ENCODE results near the gene ARRDC2. TPM values are rescaled to one million over a fixed set of nuclear protein-coding genes. Genes with fewer than 3 reads are reported as not detected.

ARRDC2 gene
- total and polyA plus RNA-seq, 2 of the 13 experiments (the other 11 are each of a cell fraction or from before 2014, with no cell fraction given) = 2.1 to 3.4 TPM

DNA sequence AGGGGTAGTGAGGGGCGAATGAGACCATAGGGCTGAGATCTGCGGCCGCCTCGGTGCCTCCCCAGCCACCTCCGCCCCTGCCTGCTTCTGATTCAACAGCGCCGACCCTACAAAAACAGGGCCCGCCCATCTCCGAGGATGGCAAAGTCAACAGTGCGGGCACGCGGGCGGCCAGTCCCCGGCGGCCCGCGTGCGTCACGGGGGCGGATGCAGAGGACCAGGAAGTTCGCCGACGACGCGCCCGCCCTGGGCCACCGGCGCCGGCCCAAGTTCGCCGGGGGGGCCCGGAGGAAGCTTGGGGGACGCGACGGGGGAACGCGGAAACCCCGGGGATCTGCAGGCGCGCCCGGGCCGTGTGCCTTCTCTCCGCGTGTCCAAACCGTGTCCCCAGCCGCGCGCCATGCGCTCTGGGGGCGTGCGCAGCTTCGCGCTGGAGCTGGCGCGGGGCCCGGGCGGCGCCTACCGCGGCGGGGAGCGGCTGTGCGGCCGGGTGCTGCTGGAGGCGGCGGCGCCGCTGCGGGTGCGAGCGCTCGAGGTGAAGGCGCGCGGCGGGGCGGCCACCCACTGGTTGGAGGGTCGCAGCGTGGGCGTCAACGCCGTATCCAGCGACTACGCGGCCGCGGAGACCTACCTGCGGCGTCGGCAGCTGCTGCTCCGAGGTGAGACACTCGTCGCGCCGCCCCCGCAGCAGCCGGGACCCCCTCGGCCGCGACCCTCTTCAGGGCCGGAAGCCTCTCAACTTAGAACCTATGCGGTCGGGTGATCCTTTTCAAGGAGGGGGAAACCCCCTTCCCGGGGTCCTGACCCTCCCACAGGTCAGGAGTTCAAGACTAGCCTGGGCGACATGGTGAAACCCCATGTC lies 6.8 kb upstream of the ARRDC2 start (continued):
- TF ChIP-seq ZBTB44 (CRISPR knock-in tag; IDR thresholded peaks at IDR 0.05) (0 out of 2 replicates have a peak, but pooled peaks have one; percentile 65), ETV6 (CRISPR knock-in tag; conservative IDR thresholded peaks at IDR 0.05) (peak; percentile 83), ZMAT3 (CRISPR knock-in tag; conservative IDR thresholded peaks at IDR 0.05) (0 out of 2 replicates have a peak, but pooled peaks have one; percentile 46), ONECUT2 (CRISPR knock-in tag; IDR thresholded peaks at IDR 0.05) (no peak), EEA1 (CRISPR knock-in tag; IDR thresholded peaks at IDR 0.05; ENCODE audit: borderline replicate concordance) (peak; percentile 38; the same call in 1 of the 2 replicates), ADNP (CRISPR knock-in tag; IDR thresholded peaks at IDR 0.05) (no peak), ZNF577 (CRISPR knock-in tag; IDR thresholded peaks at IDR 0.05; ENCODE audit: borderline replicate concordance, low read depth) (no peak), ZNF747 (CRISPR knock-in tag; IDR thresholded peaks at IDR 0.05; ENCODE audit: borderline replicate concordance) (no peak; the same call in 1 of the 2 replicates), PCBP2 (optimal IDR thresholded peaks at IDR 0.05; ENCODE audit: low read depth, low read length, poor library complexity, severe bottlenecking) (no peak), ZNF510 (CRISPR knock-in tag; IDR thresholded peaks at IDR 0.05; ENCODE audit: low read depth) (no peak), ZNF274 (CRISPR knock-in tag; IDR thresholded peaks at IDR 0.05) (peak; percentile 72; the same call in 1 of the 2 replicates), ASH2L (IDR thresholded peaks at IDR 0.05; ENCODE audit: insufficient read length, low read depth, low read length) (peak; percentile 35), PAF1 (CRISPR knock-in tag; IDR thresholded peaks at IDR 0.05) (no peak), DBP (CRISPR knock-in tag; IDR thresholded peaks at IDR 0.05; ENCODE audit: not compliant biosample characterization) (no peak), ZNF614 (CRISPR knock-in tag; IDR thresholded peaks at IDR 0.05; ENCODE audit: borderline replicate concordance) (no peak; the same call in 1 of the 2 replicates), HMG20B (CRISPR knock-in tag; conservative IDR thresholded peaks at IDR 0.05) (no peak), ZNF224 (CRISPR knock-in tag; IDR thresholded peaks at IDR 0.05) (no peak), SAFB2 (CRISPR knock-in tag; IDR thresholded peaks at IDR 0.05; ENCODE audit: borderline replicate concordance, low read depth) (0 out of 2 replicates have a peak, but pooled peaks have one; percentile 60), CC2D1A (CRISPR knock-in tag; IDR thresholded peaks at IDR 0.05) (no peak), ZNF780A (CRISPR knock-in tag; IDR thresholded peaks at IDR 0.05) (no peak), YEATS2 (CRISPR knock-in tag; IDR thresholded peaks at IDR 0.05; ENCODE audit: borderline replicate concordance) (peak; percentile 39; the same call in 1 of the 2 replicates)
- TF ChIP-seq, protein P1, sequence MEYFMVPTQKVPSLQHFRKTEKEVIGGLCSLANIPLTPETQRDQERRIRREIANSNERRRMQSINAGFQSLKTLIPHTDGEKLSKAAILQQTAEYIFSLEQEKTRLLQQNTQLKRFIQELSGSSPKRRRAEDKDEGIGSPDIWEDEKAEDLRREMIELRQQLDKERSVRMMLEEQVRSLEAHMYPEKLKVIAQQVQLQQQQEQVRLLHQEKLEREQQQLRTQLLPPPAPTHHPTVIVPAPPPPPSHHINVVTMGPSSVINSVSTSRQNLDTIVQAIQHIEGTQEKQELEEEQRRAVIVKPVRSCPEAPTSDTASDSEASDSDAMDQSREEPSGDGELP (IDR thresholded peaks at IDR 0.05; ENCODE audit: borderline replicate concordance, low read depth) = no peak
- TF ChIP-seq, protein P2, sequence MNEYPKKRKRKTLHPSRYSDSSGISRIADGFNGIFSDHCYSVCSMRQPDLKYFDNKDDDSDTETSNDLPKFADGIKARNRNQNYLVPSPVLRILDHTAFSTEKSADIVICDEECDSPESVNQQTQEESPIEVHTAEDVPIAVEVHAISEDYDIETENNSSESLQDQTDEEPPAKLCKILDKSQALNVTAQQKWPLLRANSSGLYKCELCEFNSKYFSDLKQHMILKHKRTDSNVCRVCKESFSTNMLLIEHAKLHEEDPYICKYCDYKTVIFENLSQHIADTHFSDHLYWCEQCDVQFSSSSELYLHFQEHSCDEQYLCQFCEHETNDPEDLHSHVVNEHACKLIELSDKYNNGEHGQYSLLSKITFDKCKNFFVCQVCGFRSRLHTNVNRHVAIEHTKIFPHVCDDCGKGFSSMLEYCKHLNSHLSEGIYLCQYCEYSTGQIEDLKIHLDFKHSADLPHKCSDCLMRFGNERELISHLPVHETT (CRISPR knock-in tag; conservative IDR thresholded peaks at IDR 0.05) = peak; percentile 86; the same call in 1 of the 2 replicates
- TF ChIP-seq, protein P3, sequence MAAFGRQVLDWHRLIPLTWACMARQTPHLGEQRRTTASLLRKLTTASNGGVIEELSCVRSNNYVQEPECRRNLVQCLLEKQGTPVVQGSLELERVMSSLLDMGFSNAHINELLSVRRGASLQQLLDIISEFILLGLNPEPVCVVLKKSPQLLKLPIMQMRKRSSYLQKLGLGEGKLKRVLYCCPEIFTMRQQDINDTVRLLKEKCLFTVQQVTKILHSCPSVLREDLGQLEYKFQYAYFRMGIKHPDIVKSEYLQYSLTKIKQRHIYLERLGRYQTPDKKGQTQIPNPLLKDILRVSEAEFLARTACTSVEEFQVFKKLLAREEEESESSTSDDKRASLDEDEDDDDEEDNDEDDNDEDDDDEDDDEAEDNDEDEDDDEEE (CRISPR knock-in tag; IDR thresholded peaks at IDR 0.05) = peak; percentile 68; the same call in 1 of the 2 replicates
